ENCODE data around the gene WDR46.

WDR46 gene

GRCh38 chr6:33314943-33315792 is 26.1 kb upstream of the WDR46 start:
- Mint-ChIP-seq H3K4me3 (peak overlapping the region; percentile 97 to 98 (median 97)), H3K27me3 (ENCODE audit: low read depth) (peaks cover 13% of the 10 kb centered on the region), H3K36me3 (ENCODE audit: low read depth) (peaks cover 19% of the 10 kb centered on the region), H3K27ac (peak overlapping the region; percentile 95 to 98 (median 96)), H3K4me1 (peaks cover 58% of the 10 kb centered on the region), H3K9me3 (no peaks in the 10 kb centered on the region)
- no peak for TF ChIP-seq CTCF (IDR thresholded peaks at IDR 0.05; ENCODE audit: unreplicated experiment in 3 of 3)

GRCh38 chr6:33314515-33314942 is 25.5 kb upstream of the WDR46 start:
- TF ChIP-seq CTCF (IDR thresholded peaks at IDR 0.05; ENCODE audit: unreplicated experiment in 3 of 3): no peak
- Mint-ChIP-seq H3K4me3 (peak overlapping the region; percentile 97 to 98 (median 97)), H3K36me3 (ENCODE audit: low read depth) (peaks cover 13% of the 10 kb centered on the region), H3K27me3 (ENCODE audit: low read depth) (peaks cover 13% of the 10 kb centered on the region), H3K9me3 (no peaks in the 10 kb centered on the region), H3K4me1 (peaks cover 52% of the 10 kb centered on the region), H3K27ac (peak overlapping the region; percentile 95 to 98 (median 96))

- Mint-ChIP-seq H3K27me3 (ENCODE audit: low read depth) (peaks cover 13% of the 10 kb centered on the region), H3K36me3 (ENCODE audit: low read depth) (peaks cover 8% of the 10 kb centered on the region)
These were observed 24.9 kb upstream of the WDR46 start, which contains the start of gene TAPBP for GRCh38 chr6:33313709-33314514. TAPBP (minus strand) TSS chr6:33314078; CDS start chr6:33314041, 37 bp downstream.

GRCh38 chr6:33313105-33313708 is 24.2 kb upstream of the WDR46 start:
- no peak for TF ChIP-seq CTCF (IDR thresholded peaks at IDR 0.05; ENCODE audit: unreplicated experiment in 3 of 3)
- Mint-ChIP-seq H3K36me3 (ENCODE audit: low read depth) (peaks cover 8% of the 10 kb centered on the region), H3K27me3 (ENCODE audit: low read depth) (peaks cover 13% of the 10 kb centered on the region), H3K4me1 (peaks cover 39% of the 10 kb centered on the region), H3K4me3 (peak overlapping the region; percentile 97 to 98 (median 97)), H3K27ac (peak overlapping the region; percentile 95 to 98 (median 96)), H3K9me3 (no peaks in the 10 kb centered on the region)

More at GRCh38 chr6:33313709-33314514, 24.9 kb upstream of the WDR46 start, which contains the start of gene TAPBP:
- Mint-ChIP-seq H3K9me3 (no peaks in the 10 kb centered on the region), H3K4me1 (peaks cover 46% of the 10 kb centered on the region), H3K27ac (peak within 1 kb of the TSS; percentile 95 to 98 (median 96)), H3K4me3 (peak within 1 kb of the TSS; percentile 97 to 98 (median 97))
- TF ChIP-seq CTCF (IDR thresholded peaks at IDR 0.05; ENCODE audit: unreplicated experiment in 3 of 3): no peak

GRCh38 chr6:33312361-33313104 is 23.5 kb upstream of the WDR46 start:
- peak overlapping the region; percentile 97 to 98 (median 97) for H3K4me3 Mint-ChIP-seq
- H3K36me3 Mint-ChIP-seq (ENCODE audit: low read depth): peaks cover 8% of the 10 kb centered on the region
- H3K27ac Mint-ChIP-seq: peak overlapping the region; percentile 95 to 98 (median 96)

More at GRCh38 chr6:33312361-33313104, 23.5 kb upstream of the WDR46 start:
- peaks cover 13% of the 10 kb centered on the region for H3K27me3 Mint-ChIP-seq (ENCODE audit: low read depth)
- no peaks in the 10 kb centered on the region for H3K9me3 Mint-ChIP-seq
- peaks cover 33% of the 10 kb centered on the region for H3K4me1 Mint-ChIP-seq
- TF ChIP-seq CTCF (IDR thresholded peaks at IDR 0.05; ENCODE audit: unreplicated experiment in 3 of 3): no peak
